ENCODE measurements around the gene SETD2.
"Not testable (repeated sequence)": the region's sequence is repeated elsewhere in the genome, so short reads cannot be mapped to it uniquely, and the experiment has no call there.

The SETD2 gene

GRCh38 chr3:47056705-47057104 is 107.2 kb downstream of the SETD2 start:
- no peak for DNase-seq (ENCODE audit: low read depth)
- TF ChIP-seq CTCF (IDR thresholded peaks at IDR 0.05; ENCODE audit: control insufficient read depth, extremely low read depth, insufficient read depth) = no peak
- no peak overlapping the region for H3K4me3 ChIP-seq (ENCODE audit: low read depth, low read length)

GRCh38 chr3:47054412-47054811 is 109.5 kb downstream of the SETD2 start:
- no peak overlapping the region for H3K4me3 ChIP-seq (ENCODE audit: low read depth, low read length)
- DNase-seq (ENCODE audit: low read depth) = no peak
- TF ChIP-seq CTCF (IDR thresholded peaks at IDR 0.05; ENCODE audit: control insufficient read depth, extremely low read depth, insufficient read depth) = no peak

GRCh38 chr3:47047673-47048072 is 116.2 kb downstream of the SETD2 start:
- no peak overlapping the region for H3K4me3 ChIP-seq (ENCODE audit: low read depth, low read length)
- DNase-seq (ENCODE audit: low read depth) = no peak
- no peak for TF ChIP-seq CTCF (IDR thresholded peaks at IDR 0.05; ENCODE audit: control insufficient read depth, extremely low read depth, insufficient read depth)

GRCh38 chr3:47047069-47047468 is 116.8 kb downstream of the SETD2 start:
- TF ChIP-seq CTCF (IDR thresholded peaks at IDR 0.05; ENCODE audit: control insufficient read depth, extremely low read depth, insufficient read depth) = no peak
- no peak for DNase-seq (ENCODE audit: low read depth)
- no peak overlapping the region for H3K4me3 ChIP-seq (ENCODE audit: low read depth, low read length)

- no peak for TF ChIP-seq CTCF (IDR thresholded peaks at IDR 0.05; ENCODE audit: control insufficient read depth, extremely low read depth, insufficient read depth)
- no peak for DNase-seq (ENCODE audit: low read depth)
- no peak overlapping the region for H3K4me3 ChIP-seq (ENCODE audit: low read depth, low read length)
Observed at GRCh38 chr3:47042231-47042791, 121.6 kb downstream of the SETD2 start.

- no peak overlapping the region for H3K4me3 ChIP-seq (ENCODE audit: low read depth, low read length)
- no peak for TF ChIP-seq CTCF (IDR thresholded peaks at IDR 0.05; ENCODE audit: control insufficient read depth, extremely low read depth, insufficient read depth)
- no peak for DNase-seq (ENCODE audit: low read depth)
Observed at GRCh38 chr3:47041114-47041513, 122.8 kb downstream of the SETD2 start.

GRCh38 chr3:47037302-47037701 is 126.6 kb downstream of the SETD2 start:
- H3K4me3 ChIP-seq (ENCODE audit: low read depth, low read length); DNase-seq (ENCODE audit: low read depth): not testable (repeated sequence)
